Heart left ventricle (tissue), 16 donors: Measurements from ENCODE around the gene NXPH4. TPM values are rescaled to one million over a fixed set of nuclear protein-coding genes. Genes with fewer than 3 reads are reported as not detected.

Experiments
- ATAC-seq, 4 donors: fragments of 200-7000 bp; cut with Tn5 transposase; one replicate each; pipeline ENCODE4 v1.9.1; 2020 to 2022; ENCODE audit warnings: moderate library complexity in 4 of 4, mild to moderate bottlenecking in 3 of 4, moderate number of reproducible peaks in 1 of 4
- DNase-seq, 5 donors: peaks; one replicate each; pipeline ENCODE4 v3.0.0-alpha.2; 2020
- H3K27ac ChIP-seq, 12 donors: fragments of 200-600 bp; sonication (generic) in 4 of 12; one replicate each; pipeline versions ENCODE4 v1.5.0 to v1.8.0; 2016 to 2022; ENCODE audit warnings: mild to moderate bottlenecking in 2 of 12
- H3K27me3 ChIP-seq, 9 donors: fragments of 200-600 bp; sonication (generic) in 2 of 9; one replicate each; pipeline versions ENCODE4 v1.5.1 to v1.8.0; 2016 to 2022; ENCODE audit warnings: mild to moderate bottlenecking in 3 of 9
- H3K36me3 ChIP-seq, 9 donors: fragments of 200-600 bp; sonication (generic) in 2 of 9; one replicate each; pipeline versions ENCODE4 v1.5.0 to v1.8.0; 2018 to 2022; ENCODE audit warnings: mild to moderate bottlenecking in 2 of 9
- H3K4me1 ChIP-seq, 12 donors: fragments of 200-600 bp; sonication (generic) in 4 of 12; one replicate each; pipeline versions ENCODE4 v1.5.0 to v1.8.0; 2016 to 2022; ENCODE audit warnings: mild to moderate bottlenecking in 3 of 12
- H3K4me3 ChIP-seq, 12 donors: fragments of 200-600 bp; sonication (generic) in 4 of 12; one replicate each; pipeline versions ENCODE4 v1.5.0 to v1.8.0; 2017 to 2022; ENCODE audit warnings: mild to moderate bottlenecking in 9 of 12, moderate library complexity in 4 of 12
- H3K9me3 ChIP-seq, 12 donors: fragments of 200-600 bp; sonication (generic) in 4 of 12; one replicate each; pipeline versions ENCODE4 v1.5.0 to v1.8.0; 2016 to 2022; ENCODE audit warnings: mild to moderate bottlenecking in 1 of 12
- CTCF ChIP-seq, 12 donors: fragments of 200-600 bp; sonication (generic) in 4 of 12; IDR thresholded peaks; one replicate each; pipeline versions ENCODE4 v1.5.0 to v1.8.0; 2018 to 2022; ENCODE audit warnings: antibody characterized with exemption in 12 of 12, mild to moderate bottlenecking in 5 of 12
- POLR2A ChIP-seq, 2 donors: fragments of 450-650 bp; IDR thresholded peaks; one replicate each; pipeline ENCODE4 v1.6.1; 2017; ENCODE audit warnings: antibody characterized with exemption in 2 of 2, mild to moderate bottlenecking in 2 of 2, moderate library complexity in 2 of 2
- WGBS, 4 donors: extraction: QIAGEN DNeasy Blood & Tissue Kit in 2 of 4; methylation state at CpG; one replicate each; pipeline versions ENCODE4 v1.1.5 to v1.1.7; 2013 to 2018; 5-methylcytosine and 5-hydroxymethylcytosine counted together
- intact Hi-C, 10 donors: fragments of 100-400 bp; cut with DNase I; formaldehyde crosslinking; loops; one replicate each; pipeline versions ENCODE4 v1.11.1 to v1.14.2; 2022
- polyA plus RNA-seq, 2 donors: library from polyadenylated mRNA; stranded (reverse); fragments of 200-250 nt; gene quantifications; one replicate each; pipeline ENCODE4 v1.2.3, GENCODE V29; 2013
- total RNA-seq, 9 donors: library from RNA; depleted of rRNA in 2 of 9; stranded (reverse); fragments of >200 nt in 2 of 9; fragmentation: NEBNext Ultra II Directional in 3 of 9; extraction: Animal tissue kit (Norgen Biotek cat#: 25700) in 3 of 9; gene quantifications; one replicate each; pipeline versions ENCODE4 v1.1.0 to v1.2.4, GENCODE V29; 2016 to 2023
- donor health status: ischemic (EF 13 %, LVEDD 7.1; RV severe dilation, severe dysfunction).
- donor health status: healthy with polysubstance abuse.
- donor health status: DM: no; HTN: yes; CAD: no.
- donor health status: DM: no; HTN: no; CAD: no.
- donor health status: ischemic (EF 25% LVEDD 6.9; RV normal size, moderate dysfunction).
- donor health status: ischemic (EF 25% LVEDD 5.7; RV mildly dilated, moderate dysfunction).
- donor health status: healthy.
- donor health status: DM: yes; HTN: yes; CAD: no.
- donor health status: ischemic (EF 35%, LVEDD 5.7; RV mildly dilated, moderate dysfunction).
- donor health status: nonischemic (EF 11% LVEDD 7.7; RV severe dilation, severe dysfunction).
- donor health status: DM: yes; HTN: yes; CAD: no.
- donor health status: PGD.
- donor health status: ischemic (EF 29% LVEDD 5.4; RV normal size, mild dysfunction).
- donor health status: nonischemic (EF 23%, LVEDD 6.1; RV moderate dilation, normal function).

The NXPH4 gene
- total and polyA plus RNA-seq, 11 donors: 1.3 to 8.0 (median 3.0) TPM

GRCh38 chr12:57229046-57229633, 12.5 kb downstream of the NXPH4 start:
- ATAC-seq (no peak), DNase-seq (no peak)
- no peaks in the 10 kb centered on the region for H3K9me3 ChIP-seq
- TF ChIP-seq CTCF (IDR thresholded peaks at IDR 0.05) (peak in 2 of 12 donors; percentile 26 to 28), POLR2A (IDR thresholded peaks at IDR 0.05) (no peak)
- H3K4me1 ChIP-seq: peaks cover 0 to 68% (median 21%) of the 10 kb centered on the region in 12 donors
- peak overlapping the region in 10 of 12 donors; percentile 62 to 89 (median 76) for H3K27ac ChIP-seq
- intact Hi-C loops: no loop called here
- peaks cover 15 to 35% (median 32%) of the 10 kb centered on the region in 9 donors for H3K27me3 ChIP-seq
- peak overlapping the region in 11 of 12 donors; percentile 57 to 82 (median 66) for H3K4me3 ChIP-seq
- H3K36me3 ChIP-seq: peaks cover 0 to 34% (median 25%) of the 10 kb centered on the region in 9 donors
- WGBS, 4 donors: 10 to 18% (median 12%) methylated on average over 9 of the region's 9 CpGs

GRCh38 chr12:57229634-57230380, 13.2 kb downstream of the NXPH4 start, which contains the start of gene SHMT2:
Gene SHMT2, plus strand, starts transcription at chr12:57229711. Its CDS starts 68 bp downstream, at chr12:57229779.
- peak; percentile 68 to 90 (median 70) for ATAC-seq
- intact Hi-C loops: loop anchor here in 1 of 10 donors (2.0 kb wide), 1 partner anchor 15 kb away; no protein-coding TSS in a partner anchor
- TF ChIP-seq POLR2A (IDR thresholded peaks at IDR 0.05) (peak in 1 of 2 donors; percentile 29), CTCF (IDR thresholded peaks at IDR 0.05) (peak in 1 of 12 donors; percentile 5)
- H3K27me3 ChIP-seq: peaks cover 10 to 28% (median 25%) of the 10 kb centered on the region in 9 donors
- no peaks in the 10 kb centered on the region for H3K9me3 ChIP-seq
- peaks cover 0 to 40% (median 29%) of the 10 kb centered on the region in 9 donors for H3K36me3 ChIP-seq
- H3K4me1 ChIP-seq: peaks cover 0 to 72% (median 21%) of the 10 kb centered on the region in 12 donors
- peak within 1 kb of the TSS in 11 of 12 donors; percentile 25 to 89 (median 74) for H3K27ac ChIP-seq
- WGBS, 4 donors: 0 to 1% (median 0%) methylated on average over 23 to 42 of the region's 42 CpGs
- peak; percentile 94 to 97 (median 97) for DNase-seq
- H3K4me3 ChIP-seq: peak within 1 kb of the TSS; percentile 43 to 82 (median 64)

- TF ChIP-seq CTCF (IDR thresholded peaks at IDR 0.05) (no peak), POLR2A (IDR thresholded peaks at IDR 0.05) (no peak)
- ATAC-seq (no peak), DNase-seq (peak in 1 of 5 donors; percentile 46)
- peak overlapping the region in 11 of 12 donors; percentile 57 to 82 (median 66) for H3K4me3 ChIP-seq
- H3K36me3 ChIP-seq: peaks cover 0 to 40% (median 29%) of the 10 kb centered on the region in 9 donors
- 58 to 70% (median 63%) methylated on average over 10 of the region's 10 CpGs for WGBS, 4 donors
- H3K27me3 ChIP-seq: peaks cover 5 to 23% (median 17%) of the 10 kb centered on the region in 9 donors
- intact Hi-C loops: loop anchor here in 1 of 10 donors (2.0 kb wide), 1 partner anchor 16 kb away; no protein-coding TSS in a partner anchor
- H3K4me1 ChIP-seq: peaks cover 0 to 71% (median 21%) of the 10 kb centered on the region in 12 donors
- H3K9me3 ChIP-seq: no peaks in the 10 kb centered on the region
- peak overlapping the region in 10 of 12 donors; percentile 25 to 89 (median 76) for H3K27ac ChIP-seq
Measured at GRCh38 chr12:57230381-57231155, 14.0 kb downstream of the NXPH4 start.
